ENCODE results near the gene FN1. TPM values are rescaled to one million over a fixed set of nuclear protein-coding genes. Genes with fewer than 3 reads are reported as not detected.

Gene FN1
- total RNA-seq, 1 experiment from 2014 or later = 1,570 TPM

GRCh38 chr2:215461836-215462532 lies 26.1 kb upstream of the FN1 start:
- TF ChIP-seq CTCF (conservative IDR thresholded peaks at IDR 0.05; ENCODE audit: low read depth, low read length) (no peak), EZH2 (IDR thresholded peaks at IDR 0.05; ENCODE audit: borderline replicate concordance, low read depth, low read length, poor library complexity, severe bottlenecking) (no peak)
- CTCF ChIA-PET = no interaction called here
- no TSS peak for BruUV-seq (replicated peaks)
- Histone ChIP-seq H3K27me3 (replicated peaks; ENCODE audit: insufficient read depth, low read depth, low read length, poor library complexity) (no peaks in the 10 kb centered on the region), H3K27ac (ENCODE audit: low read depth, low read length, poor library complexity, severe bottlenecking) (no peak overlapping the region), H3K4me1 (ENCODE audit: insufficient read depth, low read length, poor library complexity, severe bottlenecking) (peaks cover 15% of the 10 kb centered on the region), H3K4me3 (ENCODE audit: low read depth, low read length, poor library complexity, severe bottlenecking) (no peak overlapping the region), H3K36me3 (ENCODE audit: insufficient read depth, low read length, poor library complexity, severe bottlenecking) (no peaks in the 10 kb centered on the region), H3K9me3 (ENCODE audit: low read depth, low read length, poor library complexity, severe bottlenecking) (no peaks in the 10 kb centered on the region)
- DNase-seq (ENCODE audit: low spot score) = no peak
- intact Hi-C loops (cut with micrococcal nuclease; ENCODE audit: unreplicated experiment) = no loop called here
- POLR2A ChIA-PET (ENCODE audit: low non-redundant PET) = no interaction called here

- CTCF ChIA-PET = no interaction called here
- POLR2A ChIA-PET (ENCODE audit: low non-redundant PET) = no interaction called here
- peaks cover 12% of the 10 kb centered on the region for H3K4me1 ChIP-seq (ENCODE audit: insufficient read depth, low read length, poor library complexity, severe bottlenecking)
- H3K36me3 ChIP-seq (ENCODE audit: insufficient read depth, low read length, poor library complexity, severe bottlenecking) = no peaks in the 10 kb centered on the region
- no peak overlapping the region for H3K4me3 ChIP-seq (ENCODE audit: low read depth, low read length, poor library complexity, severe bottlenecking)
- intact Hi-C loops (cut with micrococcal nuclease; ENCODE audit: unreplicated experiment) = no loop called here
- H3K27me3 ChIP-seq (replicated peaks; ENCODE audit: insufficient read depth, low read depth, low read length, poor library complexity) = no peaks in the 10 kb centered on the region
- no TSS peak for BruUV-seq (replicated peaks)
- H3K9me3 ChIP-seq (ENCODE audit: low read depth, low read length, poor library complexity, severe bottlenecking) = no peaks in the 10 kb centered on the region
- DNase-seq (ENCODE audit: low spot score) = no peak
- no peak for TF ChIP-seq CTCF (conservative IDR thresholded peaks at IDR 0.05; ENCODE audit: low read depth, low read length)
- no peak overlapping the region for H3K27ac ChIP-seq (ENCODE audit: low read depth, low read length, poor library complexity, severe bottlenecking)
Measured at GRCh38 chr2:215460682-215461382, 25.0 kb upstream of the FN1 start.

- no TSS peak for BruUV-seq (replicated peaks)
- ChIA-PET POLR2A (ENCODE audit: low non-redundant PET) (no interaction called here), CTCF (no interaction called here)
- intact Hi-C loops (cut with micrococcal nuclease; ENCODE audit: unreplicated experiment) = loop anchor here (10.0 kb wide), 1 partner anchor 219 kb away; no protein-coding TSS in a partner anchor
- TF ChIP-seq EZH2 (IDR thresholded peaks at IDR 0.05; ENCODE audit: borderline replicate concordance, low read depth, low read length, poor library complexity, severe bottlenecking) (no peak), CTCF (conservative IDR thresholded peaks at IDR 0.05; ENCODE audit: low read depth, low read length) (no peak)
- Histone ChIP-seq H3K36me3 (ENCODE audit: insufficient read depth, low read length, poor library complexity, severe bottlenecking) (no peaks in the 10 kb centered on the region), H3K4me3 (ENCODE audit: low read depth, low read length, poor library complexity, severe bottlenecking) (no peak overlapping the region), H3K27me3 (replicated peaks; ENCODE audit: insufficient read depth, low read depth, low read length, poor library complexity) (no peaks in the 10 kb centered on the region), H3K9me3 (ENCODE audit: low read depth, low read length, poor library complexity, severe bottlenecking) (no peaks in the 10 kb centered on the region), H3K4me1 (ENCODE audit: insufficient read depth, low read length, poor library complexity, severe bottlenecking) (peaks cover 18% of the 10 kb centered on the region), H3K27ac (ENCODE audit: low read depth, low read length, poor library complexity, severe bottlenecking) (no peak overlapping the region)
- no peak for DNase-seq (ENCODE audit: low spot score)
Measured at GRCh38 chr2:215455958-215456357, 20.1 kb upstream of the FN1 start.
